Measurements from ENCODE around the gene TCERG1. TPM values are rescaled to one million over a fixed set of nuclear protein-coding genes. Genes with fewer than 3 reads are reported as not detected.

TCERG1 gene
- 100 to 1,000 TPM in 2 of 4 donors, 10 to 100 TPM in 2; 63.0 to 232 (median 104) TPM for total RNA-seq

DNA sequence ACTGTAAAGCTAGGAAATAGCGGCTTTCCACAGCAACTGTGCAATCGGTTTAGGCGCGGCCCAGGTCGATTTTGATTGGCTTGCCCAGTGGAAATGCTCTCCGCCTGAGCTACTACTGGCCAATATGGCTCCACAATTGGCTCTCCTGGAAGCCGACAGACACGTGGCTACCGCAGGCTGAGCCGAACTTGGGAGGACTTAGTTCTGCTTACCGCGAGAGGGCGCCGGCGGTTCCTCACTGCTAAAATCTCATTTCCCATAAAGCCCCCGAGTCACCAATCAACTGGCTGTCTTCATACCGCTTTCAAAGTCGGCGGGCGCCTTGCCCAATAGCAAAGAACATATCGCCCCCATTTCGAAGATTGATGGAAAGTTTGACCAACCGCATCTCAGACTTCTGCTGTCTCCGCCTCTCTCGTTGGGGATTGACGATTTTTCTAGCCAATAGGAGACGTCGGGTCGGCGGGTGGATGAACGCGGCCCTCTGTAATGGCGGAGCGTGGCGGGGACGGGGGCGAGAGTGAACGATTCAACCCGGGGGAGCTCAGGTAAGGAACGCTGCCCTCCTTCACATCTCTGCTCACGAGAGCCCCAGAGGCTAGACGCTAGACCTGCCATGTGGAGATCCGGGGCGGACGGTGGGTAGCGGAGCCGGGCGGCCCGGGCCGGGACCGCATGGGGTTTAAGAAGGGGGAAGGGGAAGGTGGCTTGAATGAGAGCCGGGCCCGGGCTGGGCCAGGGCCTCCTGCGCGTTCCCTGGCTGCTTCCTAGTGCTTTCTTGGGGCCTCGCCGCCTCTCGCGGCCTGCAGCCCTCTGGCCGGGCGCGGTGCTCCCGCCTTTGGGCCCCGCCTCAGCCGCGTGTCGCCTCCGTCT, at the start of gene TCERG1:
Gene TCERG1 (plus strand): TSS at position 473 of the 873 bp plus-strand sequence. CDS start 17 bp downstream, at position 490.
- H3K36me3 ChIP-seq = no peaks in the 10 kb centered on the region
- peaks cover 0 to 34% (median 2%) of the 10 kb centered on the region in 4 donors for H3K4me1 ChIP-seq
- TF ChIP-seq, protein P1, sequence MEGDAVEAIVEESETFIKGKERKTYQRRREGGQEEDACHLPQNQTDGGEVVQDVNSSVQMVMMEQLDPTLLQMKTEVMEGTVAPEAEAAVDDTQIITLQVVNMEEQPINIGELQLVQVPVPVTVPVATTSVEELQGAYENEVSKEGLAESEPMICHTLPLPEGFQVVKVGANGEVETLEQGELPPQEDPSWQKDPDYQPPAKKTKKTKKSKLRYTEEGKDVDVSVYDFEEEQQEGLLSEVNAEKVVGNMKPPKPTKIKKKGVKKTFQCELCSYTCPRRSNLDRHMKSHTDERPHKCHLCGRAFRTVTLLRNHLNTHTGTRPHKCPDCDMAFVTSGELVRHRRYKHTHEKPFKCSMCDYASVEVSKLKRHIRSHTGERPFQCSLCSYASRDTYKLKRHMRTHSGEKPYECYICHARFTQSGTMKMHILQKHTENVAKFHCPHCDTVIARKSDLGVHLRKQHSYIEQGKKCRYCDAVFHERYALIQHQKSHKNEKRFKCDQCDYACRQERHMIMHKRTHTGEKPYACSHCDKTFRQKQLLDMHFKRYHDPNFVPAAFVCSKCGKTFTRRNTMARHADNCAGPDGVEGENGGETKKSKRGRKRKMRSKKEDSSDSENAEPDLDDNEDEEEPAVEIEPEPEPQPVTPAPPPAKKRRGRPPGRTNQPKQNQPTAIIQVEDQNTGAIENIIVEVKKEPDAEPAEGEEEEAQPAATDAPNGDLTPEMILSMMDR (IDR thresholded peaks at IDR 0.05) = peak; percentile 65 to 85 (median 79)
- peak; percentile 16 to 33 for TF ChIP-seq POLR2A (IDR thresholded peaks at IDR 0.05)
- peak; percentile 97 to 99 (median 99) for DNase-seq
- H3K27me3 ChIP-seq = no peaks in the 10 kb centered on the region
- no peaks in the 10 kb centered on the region for H3K9me3 ChIP-seq
- H3K4me3 ChIP-seq = peak within 1 kb of the TSS; percentile 89 to 100 (median 96)
- H3K27ac ChIP-seq = peak within 1 kb of the TSS; percentile 88 to 92 (median 90)

DNA sequence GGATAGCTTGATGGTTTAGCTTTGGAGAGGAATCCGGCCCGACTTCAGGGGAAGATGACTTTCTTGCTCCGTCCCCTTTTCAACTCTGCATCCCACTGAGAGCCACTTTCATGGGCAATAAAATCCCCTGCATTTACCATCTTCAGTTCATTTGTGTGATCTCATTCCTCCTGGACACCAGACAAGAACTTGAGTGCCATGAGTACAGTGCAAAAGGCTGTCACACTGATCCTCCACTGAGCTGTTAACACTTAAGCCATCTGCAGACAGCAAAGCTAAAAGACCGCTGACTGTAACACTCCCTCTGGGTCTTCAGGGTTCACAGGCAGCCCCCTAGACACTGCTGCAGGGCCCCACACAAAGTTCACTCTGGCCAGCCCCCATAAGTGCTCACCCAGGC, 48.3 kb upstream of the TCERG1 start:
- no peaks in the 10 kb centered on the region for H3K9me3 ChIP-seq
- no peaks in the 10 kb centered on the region for H3K4me1 ChIP-seq
- no peaks in the 10 kb centered on the region for H3K36me3 ChIP-seq
- H3K27ac ChIP-seq = no peak overlapping the region
- no peak for DNase-seq
- no peaks in the 10 kb centered on the region for H3K27me3 ChIP-seq
- TF ChIP-seq, protein P1 (IDR thresholded peaks at IDR 0.05) = no peak
- no peak for TF ChIP-seq POLR2A (IDR thresholded peaks at IDR 0.05)
- H3K4me3 ChIP-seq = no peak overlapping the region

DNA sequence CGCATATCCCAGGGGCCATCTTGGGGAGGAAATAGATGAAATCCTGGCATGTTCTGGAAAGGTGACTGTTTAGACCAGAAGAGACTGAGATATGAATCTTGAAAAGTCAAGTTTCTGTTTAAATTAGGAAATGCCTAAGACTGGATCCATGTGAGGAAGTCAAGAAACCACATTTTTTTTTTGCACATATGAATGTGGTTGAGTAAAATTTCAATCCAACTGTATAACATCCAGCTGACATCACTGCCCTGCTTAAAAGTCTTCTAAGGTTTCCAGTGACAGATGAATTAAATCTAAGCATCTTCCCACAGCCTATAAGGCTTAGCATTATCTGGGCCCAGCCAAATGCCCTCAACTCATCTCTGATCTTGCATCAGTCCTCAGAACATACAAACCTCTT, 47.7 kb upstream of the TCERG1 start:
- H3K4me3 ChIP-seq = no peak overlapping the region
- no peaks in the 10 kb centered on the region for H3K4me1 ChIP-seq
- TF ChIP-seq, protein P1 (IDR thresholded peaks at IDR 0.05) = no peak
- TF ChIP-seq POLR2A (IDR thresholded peaks at IDR 0.05) = no peak
- H3K9me3 ChIP-seq = no peaks in the 10 kb centered on the region
- H3K27me3 ChIP-seq = no peaks in the 10 kb centered on the region
- H3K36me3 ChIP-seq = no peaks in the 10 kb centered on the region
- DNase-seq = no peak
- no peak overlapping the region for H3K27ac ChIP-seq

DNA sequence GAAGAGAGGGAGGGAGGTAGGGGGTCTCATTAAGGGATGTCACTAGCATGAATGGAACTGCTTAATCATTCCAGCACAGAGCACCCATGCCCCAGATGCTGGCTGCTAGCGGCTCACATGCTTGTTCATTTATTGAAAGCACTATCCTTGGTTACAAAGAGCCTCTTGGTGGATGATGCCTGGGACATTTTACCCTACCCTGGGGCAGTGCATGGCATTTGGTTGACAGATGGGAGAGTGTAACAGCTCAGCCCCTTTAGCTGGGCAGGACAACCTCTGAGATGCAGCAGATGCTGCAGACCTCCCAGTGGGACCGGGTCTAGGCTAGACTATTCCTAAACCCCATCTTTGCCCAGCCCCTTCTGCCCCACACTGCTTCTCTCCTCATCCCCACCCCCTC, 46.9 kb upstream of the TCERG1 start:
- Histone ChIP-seq H3K9me3 (no peaks in the 10 kb centered on the region), H3K36me3 (no peaks in the 10 kb centered on the region), H3K27me3 (no peaks in the 10 kb centered on the region), H3K4me3 (no peak overlapping the region), H3K4me1 (no peaks in the 10 kb centered on the region), H3K27ac (no peak overlapping the region)
- TF ChIP-seq, protein P1 (IDR thresholded peaks at IDR 0.05) = no peak
- TF ChIP-seq POLR2A (IDR thresholded peaks at IDR 0.05) = no peak
- no peak for DNase-seq

DNA sequence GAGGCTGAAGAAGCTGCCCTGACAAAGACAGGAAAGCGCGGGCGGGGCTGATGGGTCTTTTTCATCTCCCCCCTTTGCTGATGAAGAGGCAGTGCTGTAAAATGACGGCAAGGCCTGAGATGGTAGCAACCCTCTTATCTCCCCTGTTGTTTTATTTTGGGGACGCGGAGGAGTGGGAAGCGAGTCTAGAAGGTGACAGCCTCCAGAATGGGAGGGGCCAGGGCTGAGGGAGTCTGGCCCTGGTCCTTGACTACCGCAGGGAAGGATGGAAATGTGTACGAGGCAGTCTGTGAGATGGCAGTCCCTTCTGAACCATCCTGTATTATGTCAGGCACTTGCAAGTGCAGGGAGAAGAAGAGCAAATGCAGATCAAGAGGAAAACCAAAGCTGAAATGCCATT, 46.1 kb upstream of the TCERG1 start:
- no peaks in the 10 kb centered on the region for H3K27me3 ChIP-seq
- TF ChIP-seq POLR2A (IDR thresholded peaks at IDR 0.05) = no peak
- TF ChIP-seq, protein P1 (IDR thresholded peaks at IDR 0.05) = no peak
- H3K4me3 ChIP-seq = no peak overlapping the region
- H3K9me3 ChIP-seq = no peaks in the 10 kb centered on the region
- no peak for DNase-seq
- no peaks in the 10 kb centered on the region for H3K36me3 ChIP-seq
- H3K4me1 ChIP-seq = no peaks in the 10 kb centered on the region
- no peak overlapping the region for H3K27ac ChIP-seq

Measured in Peyer's patch (tissue), 4 donors.